ENCODE results near the gene SIRT2.
"Not testable (repeated sequence)": the region's sequence is repeated elsewhere in the genome, so short reads cannot be mapped to it uniquely, and the experiment has no call there.

SIRT2 gene

DNA sequence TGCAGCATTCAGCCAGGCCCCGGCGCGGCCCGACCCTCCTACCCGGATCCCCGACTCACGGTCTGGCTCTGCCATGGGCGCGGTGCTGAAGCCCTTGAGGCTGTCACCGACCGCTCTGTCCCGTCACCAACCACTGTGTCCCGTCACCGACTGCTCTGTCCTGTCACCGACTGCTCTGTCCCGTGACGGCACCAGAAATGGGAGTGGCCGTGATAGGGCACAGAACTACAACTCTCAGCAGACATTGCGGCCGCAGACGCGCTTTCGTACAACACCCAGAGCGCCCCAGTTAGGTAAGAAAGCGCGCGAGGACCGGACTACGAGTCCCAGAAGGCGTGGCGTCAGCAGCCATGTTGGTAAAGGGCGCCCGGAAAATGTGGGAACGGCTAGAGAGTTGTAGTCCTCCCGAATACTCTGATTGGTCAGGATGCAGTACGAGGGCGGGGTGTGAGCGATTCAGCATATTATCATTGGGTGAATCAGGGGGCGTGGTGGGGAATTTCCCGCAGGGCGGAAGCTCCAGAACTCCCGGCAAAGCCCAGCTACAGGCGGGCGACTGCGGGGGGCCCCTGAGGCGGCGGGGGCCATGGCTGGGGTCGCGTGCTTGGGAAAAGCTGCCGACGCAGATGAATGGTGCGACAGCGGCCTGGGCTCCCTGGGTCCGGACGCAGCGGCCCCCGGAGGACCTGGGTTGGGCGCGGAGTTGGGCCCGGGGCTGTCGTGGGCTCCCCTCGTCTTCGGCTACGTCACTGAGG, at the start of gene SIRT2, which contains the start of gene NFKBIB:
TSS of gene SIRT2 (minus strand) at position 172 of the 755 bp plus-strand sequence. CDS start at position 75, 97 bp downstream.
TSS of gene NFKBIB (plus strand) at position 523 of the 755 bp plus-strand sequence. CDS start at position 587, 64 bp downstream.
- peak; percentile 99 for DNase-seq
- in situ Hi-C loops (cut with HindIII; ENCODE audit: low pct_ligation_motif_present, low pct_unique_long_range_greater_than_20kb, low sequenced_read_pairs): no loop called here

GRCh38 chr19:38946229-38947010, 47.0 kb upstream of the SIRT2 start:
- DNase-seq: no peak
- in situ Hi-C loops (cut with HindIII; ENCODE audit: low pct_ligation_motif_present, low pct_unique_long_range_greater_than_20kb, low sequenced_read_pairs): no loop called here

DNA sequence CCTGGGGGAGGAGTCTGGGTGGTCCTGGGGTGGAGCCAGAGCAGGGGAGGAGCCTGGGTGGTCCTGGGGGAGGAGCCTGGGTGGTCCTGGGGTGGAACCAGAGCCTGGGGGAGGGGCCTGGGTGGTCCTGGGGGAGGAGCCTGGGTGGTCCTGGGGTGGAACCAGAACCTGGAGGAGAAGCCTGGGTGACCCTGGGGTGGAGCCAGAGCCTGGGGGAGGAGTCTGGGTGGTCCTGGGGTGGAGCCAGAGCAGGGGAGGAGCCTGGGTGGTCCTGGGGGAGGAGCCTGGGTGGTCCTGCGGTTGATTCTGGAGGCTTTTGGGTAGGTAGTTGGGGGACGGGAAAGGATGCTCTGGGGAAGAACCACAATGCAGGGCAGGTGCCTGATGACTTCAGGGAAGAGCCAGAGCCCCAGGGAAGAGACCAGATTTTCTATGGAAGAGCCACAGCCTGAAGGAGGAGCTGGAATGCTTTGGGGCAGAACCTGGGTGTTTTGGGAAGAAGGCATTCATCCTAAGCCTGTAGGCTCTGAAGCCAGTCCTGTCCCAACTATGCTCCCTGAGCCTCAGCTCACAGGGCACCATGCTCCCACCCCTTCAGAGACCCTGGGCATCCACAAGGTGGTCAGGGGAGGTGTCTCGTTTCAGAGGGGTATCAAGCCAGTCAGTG, 46.3 kb upstream of the SIRT2 start:
- no peak for DNase-seq
- in situ Hi-C loops (cut with HindIII; ENCODE audit: low pct_ligation_motif_present, low pct_unique_long_range_greater_than_20kb, low sequenced_read_pairs): no loop called here

- DNase-seq: no peak
- in situ Hi-C loops (cut with HindIII; ENCODE audit: low pct_ligation_motif_present, low pct_unique_long_range_greater_than_20kb, low sequenced_read_pairs): no loop called here
These were observed 45.6 kb upstream of the SIRT2 start for GRCh38 chr19:38944981-38945506.

GRCh38 chr19:38942471-38943181, 43.2 kb upstream of the SIRT2 start:
- no peak for DNase-seq
- in situ Hi-C loops (cut with HindIII; ENCODE audit: low pct_ligation_motif_present, low pct_unique_long_range_greater_than_20kb, low sequenced_read_pairs): no loop called here

GRCh38 chr19:38941979-38942378, 42.6 kb upstream of the SIRT2 start:
- DNase-seq: no peak
- in situ Hi-C loops (cut with HindIII; ENCODE audit: low pct_ligation_motif_present, low pct_unique_long_range_greater_than_20kb, low sequenced_read_pairs): no loop called here

- DNase-seq; in situ Hi-C loops (cut with HindIII; ENCODE audit: low pct_ligation_motif_present, low pct_unique_long_range_greater_than_20kb, low sequenced_read_pairs): not testable (repeated sequence)
These were observed 42.0 kb upstream of the SIRT2 start for GRCh38 chr19:38941466-38941865.

GRCh38 chr19:38939957-38940356, 40.5 kb upstream of the SIRT2 start:
- in situ Hi-C loops (cut with HindIII; ENCODE audit: low pct_ligation_motif_present, low pct_unique_long_range_greater_than_20kb, low sequenced_read_pairs): no loop called here
- no peak for DNase-seq

DNA sequence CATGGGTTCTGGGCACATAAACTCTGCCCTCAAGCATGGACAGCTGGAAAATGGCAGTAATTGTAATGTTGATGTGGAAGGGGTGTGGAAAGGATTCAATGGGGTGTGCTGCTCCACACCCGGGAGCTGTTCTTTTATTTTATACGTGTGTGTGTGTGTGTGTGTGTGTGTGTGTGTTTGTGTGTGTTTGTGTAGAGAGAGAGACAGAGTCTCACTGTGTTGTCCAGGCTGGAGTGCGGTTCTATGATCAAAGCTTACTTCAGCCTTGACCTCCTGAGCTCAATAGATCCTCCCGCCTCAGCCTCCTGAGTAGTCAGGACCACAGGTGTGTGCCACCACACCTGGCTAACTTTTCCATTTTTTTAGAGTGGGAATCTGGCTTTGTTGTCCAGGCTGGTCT, 34.1 kb upstream of the SIRT2 start:
- no peak for DNase-seq
- in situ Hi-C loops (cut with HindIII; ENCODE audit: low pct_ligation_motif_present, low pct_unique_long_range_greater_than_20kb, low sequenced_read_pairs): no loop called here

GRCh38 chr19:38932425-38933179, 33.2 kb upstream of the SIRT2 start:
- DNase-seq: peak; percentile 64
- in situ Hi-C loops (cut with HindIII; ENCODE audit: low pct_ligation_motif_present, low pct_unique_long_range_greater_than_20kb, low sequenced_read_pairs): no loop called here

- in situ Hi-C loops (cut with HindIII; ENCODE audit: low pct_ligation_motif_present, low pct_unique_long_range_greater_than_20kb, low sequenced_read_pairs): no loop called here
These were observed 32.0 kb upstream of the SIRT2 start for GRCh38 chr19:38931521-38931793.

GRCh38 chr19:38930776-38931520, 31.5 kb upstream of the SIRT2 start, which contains the start of gene MRPS12:
Gene MRPS12, plus strand, starts transcription at chr19:38930944. Its CDS starts 351 bp downstream, at chr19:38931295.
- DNase-seq: peak; percentile 98
- in situ Hi-C loops (cut with HindIII; ENCODE audit: low pct_ligation_motif_present, low pct_unique_long_range_greater_than_20kb, low sequenced_read_pairs): no loop called here

More at GRCh38 chr19:38931521-38931793, 32.0 kb upstream of the SIRT2 start:
- DNase-seq: no peak

DNA sequence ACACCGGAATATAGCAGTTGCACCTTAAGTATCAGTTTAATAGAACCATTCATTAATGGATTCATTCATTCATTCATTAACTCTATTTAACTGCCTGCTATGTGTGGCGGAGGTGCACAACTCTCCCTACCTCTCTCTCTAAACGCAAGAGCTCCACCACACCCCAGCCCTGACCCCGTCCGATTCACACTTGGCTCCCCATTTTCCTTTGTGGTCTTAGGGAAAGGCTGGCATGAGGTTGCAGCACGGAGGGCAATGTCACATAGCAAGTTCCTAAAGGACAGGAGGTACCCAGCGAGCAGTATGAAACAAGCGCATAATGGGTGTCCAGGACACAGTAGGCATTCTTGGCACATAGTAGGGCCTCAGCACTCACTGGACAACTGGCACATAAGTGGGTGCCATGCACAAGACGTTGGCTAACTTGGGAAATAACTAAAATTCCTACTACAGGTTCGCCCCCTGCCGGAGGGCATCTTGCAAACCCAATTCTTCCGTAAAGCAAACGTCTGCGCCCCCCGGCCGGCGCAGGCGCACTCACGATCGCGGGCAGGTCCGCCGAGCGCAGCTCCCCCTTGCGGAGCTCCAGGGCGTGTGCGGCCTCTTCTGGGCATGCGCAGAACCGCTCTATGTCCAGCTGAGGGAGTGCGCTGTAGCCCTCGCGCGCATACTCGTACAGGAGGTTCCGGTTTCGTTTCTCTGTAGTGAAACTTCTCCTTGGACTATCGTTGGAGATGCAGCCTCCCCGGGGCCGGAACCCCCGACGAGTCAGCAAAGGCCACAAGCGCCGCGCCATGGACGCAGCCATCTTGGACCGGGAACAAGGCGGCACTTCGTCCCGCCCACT, 30.7 kb upstream of the SIRT2 start, which contains the start of gene SARS2:
TSS of gene SARS2 (minus strand) at position 835 of the 847 bp plus-strand sequence. CDS start at position 808, 27 bp downstream.
- in situ Hi-C loops (cut with HindIII; ENCODE audit: low pct_ligation_motif_present, low pct_unique_long_range_greater_than_20kb, low sequenced_read_pairs): no loop called here

DNA sequence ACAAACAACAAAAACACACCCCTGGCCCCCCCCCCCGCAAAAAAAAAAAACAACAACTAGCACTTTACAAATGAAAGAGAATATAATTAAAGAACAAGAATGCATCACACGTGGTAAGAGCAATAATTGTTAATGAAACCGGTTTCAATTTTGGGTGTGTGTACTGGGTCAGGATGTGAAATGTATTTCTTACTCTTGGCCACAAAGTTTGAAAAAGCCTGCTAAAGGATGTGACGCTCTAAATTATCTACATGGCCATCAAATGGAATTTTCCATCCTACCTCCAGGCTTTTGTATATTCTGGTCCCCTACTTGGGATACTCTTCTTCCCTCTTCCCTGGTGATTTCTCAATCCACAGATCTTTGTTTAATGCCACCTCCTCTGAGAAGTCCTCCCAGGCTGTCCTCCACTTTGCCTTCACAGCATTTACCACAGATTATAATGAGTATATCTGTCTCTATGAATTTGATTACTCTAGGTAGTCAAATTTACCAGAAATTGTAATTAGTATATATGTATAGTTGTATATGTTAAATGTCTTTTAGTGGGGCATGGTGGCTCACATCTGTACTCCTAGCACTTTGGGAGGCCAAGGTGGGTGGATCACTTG, 29.1 kb upstream of the SIRT2 start:
- no peak for DNase-seq
- in situ Hi-C loops (cut with HindIII; ENCODE audit: low pct_ligation_motif_present, low pct_unique_long_range_greater_than_20kb, low sequenced_read_pairs): no loop called here

More for the DNA sequence above, 30.7 kb upstream of the SIRT2 start, which contains the start of gene SARS2:
- peak; percentile 88 for DNase-seq

DNA sequence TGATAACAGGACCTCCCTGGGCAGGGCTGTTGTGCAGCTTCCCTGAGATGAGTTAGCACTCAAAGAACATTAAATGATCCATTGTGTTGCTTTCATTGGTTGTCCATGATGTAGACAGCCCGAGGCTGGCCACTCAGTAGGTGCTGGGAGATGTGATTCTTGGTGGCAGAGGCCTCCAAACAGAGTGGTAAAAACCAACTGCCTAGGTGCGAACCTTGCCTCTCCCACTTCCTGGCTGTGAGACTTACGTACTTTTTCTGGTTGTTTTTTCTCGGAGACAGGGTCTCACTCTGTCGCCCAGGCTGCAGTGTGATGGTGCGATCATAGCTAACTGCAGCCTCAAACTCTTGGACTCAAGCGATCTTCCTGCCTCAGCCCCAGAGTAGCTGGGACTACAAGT, 25.0 kb upstream of the SIRT2 start:
- DNase-seq: no peak
- in situ Hi-C loops (cut with HindIII; ENCODE audit: low pct_ligation_motif_present, low pct_unique_long_range_greater_than_20kb, low sequenced_read_pairs): no loop called here

GRCh38 chr19:38922482-38922881, 23.1 kb upstream of the SIRT2 start:
- no peak for DNase-seq
- in situ Hi-C loops (cut with HindIII; ENCODE audit: low pct_ligation_motif_present, low pct_unique_long_range_greater_than_20kb, low sequenced_read_pairs): no loop called here

Measured in ACHN (cell line).